ENCODE measurements around the gene BAIAP2.
"Not testable (repeated sequence)": the region's sequence is repeated elsewhere in the genome, so short reads cannot be mapped to it uniquely, and the experiment has no call there.

Gene BAIAP2

DNA sequence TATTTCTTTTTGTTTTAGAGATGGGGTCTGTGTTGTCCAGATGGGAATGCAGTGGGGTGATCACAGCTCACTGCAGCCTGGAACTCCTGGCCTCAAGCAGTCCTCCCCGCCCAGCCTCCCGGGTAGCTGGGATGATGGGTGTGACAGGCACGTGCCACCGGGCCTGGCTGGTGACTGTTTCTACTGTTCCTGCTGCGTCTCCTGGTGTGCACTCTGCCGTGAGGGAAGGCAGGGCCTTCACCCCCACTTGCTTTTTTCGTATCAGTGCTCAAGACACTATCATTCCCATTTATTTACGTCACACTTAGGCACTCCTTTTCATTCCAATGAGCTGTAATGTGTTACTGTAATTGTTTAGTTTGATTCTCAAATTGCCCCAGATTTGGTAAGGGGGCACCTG, 105.1 kb downstream of the BAIAP2 start:
- no peak for DNase-seq (ENCODE audit: low spot score)
- Histone ChIP-seq H3K27ac (no peak overlapping the region), H3K4me3 (no peak overlapping the region)
- TF ChIP-seq, protein P1, sequence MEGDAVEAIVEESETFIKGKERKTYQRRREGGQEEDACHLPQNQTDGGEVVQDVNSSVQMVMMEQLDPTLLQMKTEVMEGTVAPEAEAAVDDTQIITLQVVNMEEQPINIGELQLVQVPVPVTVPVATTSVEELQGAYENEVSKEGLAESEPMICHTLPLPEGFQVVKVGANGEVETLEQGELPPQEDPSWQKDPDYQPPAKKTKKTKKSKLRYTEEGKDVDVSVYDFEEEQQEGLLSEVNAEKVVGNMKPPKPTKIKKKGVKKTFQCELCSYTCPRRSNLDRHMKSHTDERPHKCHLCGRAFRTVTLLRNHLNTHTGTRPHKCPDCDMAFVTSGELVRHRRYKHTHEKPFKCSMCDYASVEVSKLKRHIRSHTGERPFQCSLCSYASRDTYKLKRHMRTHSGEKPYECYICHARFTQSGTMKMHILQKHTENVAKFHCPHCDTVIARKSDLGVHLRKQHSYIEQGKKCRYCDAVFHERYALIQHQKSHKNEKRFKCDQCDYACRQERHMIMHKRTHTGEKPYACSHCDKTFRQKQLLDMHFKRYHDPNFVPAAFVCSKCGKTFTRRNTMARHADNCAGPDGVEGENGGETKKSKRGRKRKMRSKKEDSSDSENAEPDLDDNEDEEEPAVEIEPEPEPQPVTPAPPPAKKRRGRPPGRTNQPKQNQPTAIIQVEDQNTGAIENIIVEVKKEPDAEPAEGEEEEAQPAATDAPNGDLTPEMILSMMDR (IDR thresholded peaks at IDR 0.05): no peak

DNA sequence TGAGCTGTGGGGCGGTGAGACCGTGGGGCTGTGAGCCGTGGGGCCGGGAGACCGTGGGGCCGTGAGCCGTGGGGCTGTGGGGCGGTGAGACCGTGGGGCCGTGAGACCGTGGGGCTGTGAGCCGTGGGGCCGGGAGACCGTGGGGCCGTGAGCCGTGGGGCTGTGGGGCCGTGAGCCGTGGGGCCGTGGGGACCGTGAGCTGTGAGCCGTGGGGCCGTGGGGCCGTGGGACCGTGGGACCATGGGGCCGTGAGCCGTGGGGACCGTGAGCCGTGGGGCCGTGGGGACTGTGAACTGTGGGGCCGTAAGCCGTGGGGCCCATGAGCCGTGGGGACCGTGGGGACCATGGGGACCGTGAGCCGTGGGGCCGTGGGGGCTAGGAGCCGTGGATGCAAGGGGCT, 105.7 kb downstream of the BAIAP2 start:
- Histone ChIP-seq H3K4me3 (no peak overlapping the region), H3K27ac (no peak overlapping the region)
- no peak for DNase-seq (ENCODE audit: low spot score)
- TF ChIP-seq, protein P1 (IDR thresholded peaks at IDR 0.05): no peak

DNA sequence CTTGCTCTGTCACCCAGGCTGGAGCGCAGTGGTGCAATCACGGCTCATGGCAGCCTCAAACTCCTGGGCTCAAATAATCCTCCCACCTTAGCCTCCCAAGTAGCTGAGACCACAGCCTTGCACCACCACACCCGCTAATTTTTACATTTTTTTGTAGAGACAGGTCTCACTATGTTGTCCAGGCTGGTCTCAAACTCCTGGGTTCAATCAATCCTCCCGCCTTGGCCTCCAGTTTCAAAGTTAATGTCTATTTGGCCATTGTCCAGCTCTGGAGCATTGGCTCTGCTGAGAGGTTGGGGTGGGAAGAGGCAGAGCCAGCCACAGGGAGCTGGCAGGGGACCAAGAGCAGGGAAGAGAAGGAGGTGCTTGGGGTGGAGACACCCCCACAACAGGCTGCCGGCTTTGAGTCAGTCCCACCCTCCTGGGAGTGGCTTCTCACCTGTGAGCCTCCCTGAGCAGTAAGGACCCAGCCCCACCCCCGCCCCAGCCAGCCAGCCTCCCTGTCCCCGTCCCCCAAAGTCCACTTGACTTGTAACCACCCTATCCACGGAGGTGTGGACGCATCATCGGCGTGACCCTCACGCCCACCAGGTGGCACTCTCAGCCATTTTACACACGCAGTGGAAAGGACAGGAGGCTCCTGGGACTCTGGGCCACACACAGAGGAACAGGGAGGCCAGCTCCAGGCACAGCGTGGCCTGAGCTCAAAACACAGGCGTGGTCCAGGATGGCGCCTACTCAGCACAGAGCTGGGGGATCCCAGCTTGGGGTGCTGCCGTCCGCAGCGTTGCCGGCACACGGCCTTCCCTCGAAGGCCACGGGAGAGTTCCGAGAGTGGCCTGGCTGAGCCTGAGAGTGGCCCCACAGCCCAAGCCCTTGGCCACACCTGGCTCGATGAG, 107.6 kb downstream of the BAIAP2 start:
- H3K27ac ChIP-seq: no peak overlapping the region
- H3K4me3 ChIP-seq: peak overlapping the region; percentile 32
- TF ChIP-seq, protein P1 (IDR thresholded peaks at IDR 0.05): peak; percentile 64
- peak; percentile 85 for DNase-seq (ENCODE audit: low spot score)

DNA sequence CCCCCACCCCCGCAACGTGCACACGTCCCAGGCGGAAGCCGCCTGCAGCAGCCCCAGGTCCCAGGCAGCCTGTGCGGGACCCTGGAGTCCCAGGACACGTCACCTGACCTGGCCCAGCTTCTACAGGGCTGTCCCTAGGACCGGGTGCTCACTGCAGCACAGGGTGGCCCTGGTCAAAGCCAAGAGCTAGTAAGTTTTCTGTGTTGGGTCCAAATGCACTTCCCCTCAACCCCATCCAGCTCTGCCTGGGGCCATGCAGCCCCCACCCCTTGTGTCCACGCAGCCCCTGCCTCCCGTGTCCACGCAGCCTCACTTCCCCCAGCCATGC, 108.2 kb downstream of the BAIAP2 start:
- no peak for DNase-seq (ENCODE audit: low spot score)
- TF ChIP-seq, protein P1 (IDR thresholded peaks at IDR 0.05): no peak
- Histone ChIP-seq H3K27ac (no peak overlapping the region), H3K4me3 (peak overlapping the region; percentile 32)

DNA sequence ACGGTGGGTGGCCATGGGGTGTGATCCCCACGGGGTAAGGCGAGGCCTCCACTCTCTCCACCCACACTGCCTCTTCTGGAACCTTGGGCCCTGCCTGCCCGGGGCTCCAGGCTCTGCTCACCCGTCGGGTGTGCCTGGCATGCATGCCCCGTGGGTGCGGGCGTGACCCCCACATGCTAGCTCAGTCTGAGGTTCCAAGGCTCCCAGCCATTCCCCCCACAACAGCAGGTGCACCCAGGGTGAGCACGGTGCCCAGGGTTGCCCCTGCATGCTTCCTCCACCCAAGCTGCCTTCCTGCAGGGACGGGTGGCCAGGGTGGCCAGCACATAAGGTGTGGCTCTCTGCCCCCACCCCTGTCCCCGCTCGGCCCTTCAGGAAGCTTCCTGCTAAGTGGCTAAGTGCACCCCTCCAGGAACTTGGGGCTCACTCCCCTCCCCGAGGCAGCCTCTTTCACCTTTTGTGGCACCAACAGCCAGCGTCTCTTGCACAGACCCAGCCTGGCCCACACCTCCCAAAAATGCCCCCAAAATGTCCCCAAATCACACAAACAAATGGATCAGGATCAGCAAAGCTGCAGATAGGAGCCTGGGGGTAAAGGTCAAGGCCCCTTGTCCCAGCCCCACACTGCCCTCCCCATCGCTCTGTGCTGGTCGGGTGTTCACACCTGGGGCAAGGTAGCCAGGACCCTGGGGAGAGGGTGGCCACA, 108.9 kb downstream of the BAIAP2 start:
- H3K27ac ChIP-seq: no peak overlapping the region
- TF ChIP-seq, protein P1 (IDR thresholded peaks at IDR 0.05): no peak
- no peak overlapping the region for H3K4me3 ChIP-seq
- no peak for DNase-seq (ENCODE audit: low spot score)

DNA sequence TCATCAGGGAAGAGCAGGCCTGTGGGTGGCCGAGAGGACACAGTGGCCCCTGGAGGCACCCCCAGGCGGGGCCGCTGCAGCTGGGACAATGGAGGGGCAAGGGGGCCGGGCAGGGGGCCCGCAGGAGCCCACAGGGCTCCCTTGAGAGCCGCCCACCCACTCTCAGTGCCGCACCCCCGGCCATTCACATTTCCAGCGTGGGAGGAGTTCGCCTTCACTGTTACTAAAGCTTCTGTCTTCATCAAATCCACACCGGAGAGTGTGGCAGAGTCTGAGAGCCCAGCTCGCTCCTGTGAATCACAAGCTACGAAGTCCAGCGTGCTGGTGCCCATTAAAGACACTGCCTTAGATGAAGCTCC, 109.5 kb downstream of the BAIAP2 start:
- H3K27ac ChIP-seq: no peak overlapping the region
- TF ChIP-seq, protein P1 (IDR thresholded peaks at IDR 0.05): no peak
- H3K4me3 ChIP-seq: no peak overlapping the region
- no peak for DNase-seq (ENCODE audit: low spot score)

DNA sequence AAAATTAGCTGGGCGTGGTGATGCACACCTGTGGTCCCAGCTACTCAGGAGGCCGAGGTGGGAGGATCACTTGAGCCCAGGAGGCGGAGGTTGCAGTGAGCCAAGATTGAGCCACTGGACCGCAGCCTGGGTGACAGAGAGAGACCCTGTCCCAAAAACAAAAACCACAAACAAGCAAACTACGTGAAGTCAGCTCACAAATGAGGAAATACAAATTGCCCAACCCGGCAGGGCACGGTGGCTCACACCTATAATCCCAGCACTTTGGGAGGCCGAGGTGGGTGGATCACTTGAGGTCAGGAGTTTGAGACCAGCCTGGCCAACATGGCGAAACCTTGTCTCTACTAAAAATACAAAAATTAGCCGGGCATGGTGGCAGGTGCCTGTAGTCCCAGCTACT, 111.3 kb downstream of the BAIAP2 start:
- H3K27ac ChIP-seq; H3K4me3 ChIP-seq; DNase-seq (ENCODE audit: low spot score): not testable (repeated sequence)

Data from coronary artery (tissue), 2 donors.